ENCODE measurements around the gene CCDC160. TPM values are rescaled to one million over a fixed set of nuclear protein-coding genes. Genes with fewer than 3 reads are reported as not detected.
"Not testable (repeated sequence)": the region's sequence is repeated elsewhere in the genome, so short reads cannot be mapped to it uniquely, and the experiment has no call there.

Gene CCDC160
- polyA plus RNA-seq (ENCODE audit: insufficient read length in 4 of 4): 10 to 100 TPM; 10.1 to 15.8 (median 14.1) TPM

GRCh38 chrX:134236626-134237614, at the start of gene CCDC160:
Gene CCDC160 (plus strand): TSS chrX:134237182. CDS start chrX:134244801, 7,619 bp downstream.
- peak; percentile 29 to 37 (median 34) for DNase-seq (ENCODE audit: low read depth in 4 of 4, low spot score in 3 of 4)

DNA sequence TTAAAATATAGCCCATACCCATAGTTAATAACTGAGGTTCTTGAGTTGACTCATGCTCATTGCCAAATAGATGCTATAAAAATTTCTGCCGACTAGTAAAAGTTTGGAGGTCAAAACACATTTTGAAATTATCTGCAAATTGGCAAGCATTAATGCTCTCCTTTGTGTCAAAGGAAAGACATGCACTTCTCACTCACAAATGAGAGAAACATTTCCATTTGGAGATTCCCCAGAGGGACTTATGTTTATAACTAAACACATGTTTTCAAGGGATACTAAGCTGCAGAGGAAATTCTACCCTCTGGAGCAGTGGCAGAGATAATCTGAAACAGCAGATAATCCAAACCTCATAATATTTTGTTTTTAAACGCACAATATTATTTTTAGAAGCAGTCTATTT, 45.7 kb upstream of the CCDC160 start:
- DNase-seq (ENCODE audit: low read depth in 4 of 4, low spot score in 3 of 4): no peak

DNA sequence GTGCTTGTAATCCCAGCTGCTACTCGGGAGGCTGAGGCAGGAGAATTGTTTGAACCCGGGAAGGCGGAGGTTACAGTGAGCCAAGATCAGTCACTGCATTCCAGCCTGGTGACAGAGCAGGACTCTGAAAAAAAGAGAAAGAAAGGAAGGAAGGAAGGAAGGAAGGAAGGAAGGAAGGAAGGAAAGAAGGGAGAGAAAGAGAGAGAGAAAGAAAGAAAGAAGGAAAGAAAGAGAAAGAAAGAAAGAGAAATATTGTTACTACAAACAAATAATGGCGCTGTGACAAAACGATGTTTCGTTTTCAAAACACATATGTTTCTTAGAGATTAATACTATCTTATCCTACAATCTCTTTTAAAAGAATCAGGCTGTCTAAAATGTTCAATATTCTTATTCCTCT, 42.1 kb upstream of the CCDC160 start:
- DNase-seq (ENCODE audit: low read depth in 4 of 4, low spot score in 3 of 4): no peak

DNA sequence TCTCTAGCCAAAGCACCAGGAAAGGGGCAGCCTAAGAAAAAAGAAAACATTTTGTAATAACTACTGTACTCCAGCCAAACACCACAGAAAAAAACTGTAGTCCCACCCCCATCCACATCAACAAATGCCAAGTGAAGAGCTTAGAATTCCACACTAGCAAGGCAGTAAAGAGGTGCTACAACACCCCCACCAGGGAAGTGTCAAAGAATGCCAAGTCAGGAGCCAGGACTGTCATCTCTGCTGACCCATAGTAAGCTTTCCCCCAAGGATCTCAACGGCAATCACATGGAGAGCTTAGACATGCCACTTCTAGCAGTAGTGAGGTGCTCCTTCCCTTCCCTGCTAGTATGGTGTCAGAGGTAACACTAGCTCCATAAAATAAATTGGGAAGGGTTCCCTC, 34.4 kb upstream of the CCDC160 start:
- DNase-seq (ENCODE audit: low read depth in 4 of 4, low spot score in 3 of 4): no peak

GRCh38 chrX:134206221-134206620, 30.8 kb upstream of the CCDC160 start:
- DNase-seq (ENCODE audit: low read depth in 4 of 4, low spot score in 3 of 4): no peak

GRCh38 chrX:134210465-134210864, 26.5 kb upstream of the CCDC160 start:
- DNase-seq (ENCODE audit: low read depth in 4 of 4, low spot score in 3 of 4): no peak

- no peak for DNase-seq (ENCODE audit: low read depth in 4 of 4, low spot score in 3 of 4)
Observed at GRCh38 chrX:134235236-134235635, 1.7 kb upstream of the CCDC160 start.

DNA sequence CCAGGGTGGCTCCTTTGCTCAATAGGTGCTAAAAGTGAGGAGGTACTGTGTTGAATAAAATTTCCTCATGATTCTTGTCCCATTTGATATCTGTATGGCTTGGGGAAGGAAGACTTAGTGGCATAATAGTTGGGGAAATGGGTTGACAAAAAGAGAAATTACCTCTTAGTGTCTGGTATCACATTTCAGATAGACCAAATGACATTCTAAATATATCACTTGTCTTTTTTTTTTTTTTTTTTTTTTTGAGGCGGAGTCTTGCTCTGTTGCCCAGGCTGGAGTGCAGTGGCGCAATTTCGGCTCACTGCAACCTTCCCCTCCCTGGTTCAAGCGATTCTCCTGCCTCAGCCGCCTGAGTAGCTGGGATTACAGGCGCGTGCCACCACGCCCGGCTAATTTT, 1.2 kb downstream of the CCDC160 start:
- DNase-seq (ENCODE audit: low read depth in 4 of 4, low spot score in 3 of 4): not testable (repeated sequence)

DNA sequence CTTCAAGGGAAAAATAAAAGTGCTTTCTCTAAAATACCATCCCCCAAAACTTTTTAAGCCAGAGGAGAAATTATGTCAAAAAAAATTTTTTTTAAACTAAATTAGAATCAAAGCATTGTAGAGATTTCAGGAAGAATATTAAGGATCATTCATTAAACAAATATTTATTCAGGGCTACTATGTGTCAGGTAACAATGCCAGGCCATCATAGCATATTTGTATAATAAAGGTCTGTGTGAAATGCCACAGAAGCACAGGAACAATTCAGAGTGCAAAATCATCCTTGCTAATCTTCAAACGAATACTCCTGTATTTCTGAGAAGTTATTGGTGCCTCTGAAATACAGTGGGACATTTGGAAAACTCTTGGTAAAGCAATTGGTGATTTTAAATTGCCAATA, 2.0 kb downstream of the CCDC160 start:
- no peak for DNase-seq (ENCODE audit: low read depth in 4 of 4, low spot score in 3 of 4)

DNA sequence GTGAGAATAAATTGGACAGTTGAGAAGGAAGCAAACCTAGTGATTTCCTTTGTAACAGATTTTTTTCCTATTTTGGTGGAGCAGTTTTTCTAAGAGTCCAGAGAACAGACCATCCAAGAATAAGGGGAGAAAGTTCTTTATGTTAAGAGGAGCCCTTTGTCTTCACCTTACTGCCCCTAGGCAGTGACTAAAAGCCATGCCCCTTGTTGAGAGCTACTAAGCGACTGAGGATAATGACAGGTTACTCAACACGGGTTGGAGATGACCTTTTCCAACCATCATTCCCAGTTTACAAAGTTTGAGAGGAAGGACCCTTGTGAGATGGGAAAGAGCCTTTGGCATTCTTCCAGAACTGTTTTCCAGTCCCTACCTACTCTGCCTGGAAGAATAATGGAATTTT, 3.2 kb downstream of the CCDC160 start:
- DNase-seq (ENCODE audit: low read depth in 4 of 4, low spot score in 3 of 4): no peak

- no peak for DNase-seq (ENCODE audit: low read depth in 4 of 4, low spot score in 3 of 4)
Observed at GRCh38 chrX:134241960-134242619, 5.1 kb downstream of the CCDC160 start.

DNA sequence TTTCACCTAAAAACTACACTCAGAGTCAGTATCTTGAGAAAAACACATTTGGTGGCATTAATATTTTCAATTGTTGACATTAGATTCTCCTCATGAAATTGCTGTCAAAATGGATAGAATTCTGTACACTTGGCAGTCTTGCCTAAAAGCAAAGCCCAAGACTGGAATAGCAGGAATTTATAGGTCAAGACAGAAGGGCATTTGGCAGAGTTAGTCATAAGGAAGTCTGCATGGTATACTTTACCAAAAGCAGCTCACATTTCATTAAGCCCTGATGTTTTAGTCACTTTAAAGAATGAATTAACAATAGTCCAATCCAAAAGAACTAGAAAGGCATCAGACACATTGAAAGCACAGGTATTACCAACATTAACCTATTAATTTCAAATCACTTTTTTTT, 7.1 kb downstream of the CCDC160 start:
- DNase-seq (ENCODE audit: low read depth in 4 of 4, low spot score in 3 of 4): no peak

- DNase-seq (ENCODE audit: low read depth in 4 of 4, low spot score in 3 of 4): no peak
Observed at GRCh38 chrX:134246282-134246681, 9.3 kb downstream of the CCDC160 start.

GRCh38 chrX:134247492-134247891, 10.5 kb downstream of the CCDC160 start:
- no peak for DNase-seq (ENCODE audit: low read depth in 4 of 4, low spot score in 3 of 4)

- no peak for DNase-seq (ENCODE audit: low read depth in 4 of 4, low spot score in 3 of 4)
Observed at GRCh38 chrX:134249241-134249640, 12.3 kb downstream of the CCDC160 start.

DNA sequence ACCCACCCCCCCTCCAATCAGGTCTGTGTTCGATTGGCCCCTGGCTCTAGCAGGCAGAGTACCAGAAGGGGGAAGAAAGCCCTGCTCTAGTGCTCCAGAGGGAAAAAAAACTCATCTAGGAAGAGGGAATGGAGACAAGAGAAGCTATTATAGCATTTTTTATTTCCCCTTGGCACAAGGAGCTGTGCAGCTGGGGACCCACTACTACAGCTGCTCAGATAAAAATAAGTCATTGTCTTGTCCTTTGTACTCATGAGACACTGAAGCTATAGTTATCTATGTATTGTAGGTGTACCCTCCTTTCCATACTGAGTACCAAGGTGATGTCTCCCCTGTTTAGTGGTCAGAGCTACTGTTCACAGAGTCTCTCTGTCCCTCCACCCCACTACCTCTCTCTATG, 14.3 kb downstream of the CCDC160 start:
- no peak for DNase-seq (ENCODE audit: low read depth in 4 of 4, low spot score in 3 of 4)

DNA sequence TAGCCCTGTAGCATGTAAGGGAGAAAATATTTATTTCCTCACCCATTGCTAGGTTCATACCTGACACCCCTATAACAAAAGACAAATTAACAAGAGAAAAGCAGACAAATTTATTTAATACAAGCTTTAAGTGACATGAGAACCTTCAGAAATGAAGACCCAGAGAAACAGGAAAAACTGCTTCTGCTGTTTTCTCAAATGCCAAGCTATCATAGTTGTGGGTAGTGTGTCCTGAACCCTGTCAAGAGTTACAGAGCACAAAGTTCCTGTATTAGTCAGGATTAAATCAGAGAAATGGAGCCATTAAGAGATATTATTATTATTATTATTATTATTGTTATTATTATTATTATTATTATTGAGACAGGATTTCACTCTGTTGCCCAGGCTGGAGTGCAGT, 17.5 kb downstream of the CCDC160 start:
- DNase-seq (ENCODE audit: low read depth in 4 of 4, low spot score in 3 of 4): no peak

DNA sequence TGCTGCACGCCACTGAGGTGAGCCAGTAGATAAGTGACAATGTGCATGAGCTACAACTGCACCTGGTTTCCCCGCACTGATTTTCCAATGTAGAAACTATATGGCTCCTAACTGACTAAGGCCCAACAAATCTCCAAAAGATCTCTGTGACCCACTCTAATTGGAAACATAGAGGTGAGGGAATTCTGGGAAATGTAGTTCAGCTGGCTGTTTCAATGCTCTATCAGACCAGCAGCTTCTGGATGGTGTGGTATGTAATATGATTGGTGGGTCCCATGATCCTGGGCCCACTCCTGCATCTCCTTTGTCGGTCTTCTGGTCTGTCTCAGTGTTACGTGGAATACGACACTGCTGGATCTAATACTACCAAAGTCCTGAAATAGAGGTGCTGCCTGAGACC, 18.6 kb downstream of the CCDC160 start:
- no peak for DNase-seq (ENCODE audit: low read depth in 4 of 4, low spot score in 3 of 4)

GRCh38 chrX:134256684-134257083, 19.7 kb downstream of the CCDC160 start:
- no peak for DNase-seq (ENCODE audit: low read depth in 4 of 4, low spot score in 3 of 4)

DNA sequence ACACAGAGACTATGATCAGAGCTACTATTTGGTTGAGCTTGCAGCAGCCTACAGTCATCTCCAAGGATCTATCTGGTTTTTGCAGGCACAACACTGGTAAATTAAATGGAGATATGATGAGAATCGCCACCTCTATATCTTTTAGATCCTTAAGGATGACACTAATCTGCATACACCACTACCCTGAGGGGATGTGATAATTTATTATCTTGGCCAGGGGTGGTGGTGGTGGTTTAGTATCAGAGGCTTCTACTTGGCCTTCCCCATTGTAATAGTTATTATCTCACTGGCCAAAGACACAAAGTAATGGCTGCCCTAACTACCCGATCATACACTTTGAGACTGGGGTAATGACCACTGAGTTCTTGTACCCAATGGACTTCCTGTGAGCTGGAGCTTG, 21.2 kb downstream of the CCDC160 start:
- DNase-seq (ENCODE audit: low read depth in 4 of 4, low spot score in 3 of 4): no peak

DNA sequence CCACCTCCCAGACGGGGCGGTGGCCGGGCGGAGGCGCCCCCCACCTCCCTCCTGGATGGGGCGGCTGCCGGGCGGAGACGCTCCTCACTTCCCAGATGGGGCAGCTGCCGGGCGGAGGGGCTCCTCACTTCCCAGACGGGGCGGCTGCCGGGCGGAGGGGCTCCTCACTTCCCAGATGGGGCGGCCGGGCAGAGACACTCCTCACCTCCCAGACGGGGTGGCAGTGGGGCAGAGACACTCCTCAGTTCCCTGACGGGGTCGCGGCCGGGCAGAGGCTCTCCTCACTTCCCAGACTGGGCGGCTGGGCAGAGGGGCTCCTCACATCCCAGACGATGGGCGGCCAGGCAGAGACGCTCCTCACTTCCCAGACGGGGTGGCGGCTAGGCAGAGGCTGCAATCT, 49.0 kb downstream of the CCDC160 start:
- DNase-seq (ENCODE audit: low read depth in 4 of 4, low spot score in 3 of 4): not testable (repeated sequence)

DNA sequence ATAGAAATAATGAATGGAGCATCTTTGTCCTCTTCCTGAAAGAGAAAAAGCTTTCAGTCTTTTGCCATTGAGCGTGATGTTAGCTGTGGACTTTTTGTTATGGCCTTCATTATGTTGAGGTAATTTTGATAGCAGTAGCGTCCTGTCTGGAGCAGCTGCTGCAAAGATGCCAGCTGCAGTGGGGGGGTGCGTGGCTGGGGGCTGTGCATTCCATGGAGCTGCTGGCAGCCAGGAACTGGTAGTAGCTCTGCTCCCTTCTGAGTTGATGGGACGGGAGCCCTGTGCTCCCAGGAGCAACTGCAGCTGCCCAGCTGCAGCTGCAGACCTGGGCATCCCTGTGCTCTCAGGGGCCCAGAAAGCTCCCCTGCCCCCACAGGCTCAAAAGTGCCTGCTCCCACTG, 50.4 kb downstream of the CCDC160 start:
- no peak for DNase-seq (ENCODE audit: low read depth in 4 of 4, low spot score in 3 of 4)
